IMR-90 (cell line): Measurements from ENCODE around the gene NF1. TPM values are rescaled to one million over a fixed set of nuclear protein-coding genes. Genes with fewer than 3 reads are reported as not detected.

Experiments used
- ATAC-seq: fragments of 200-7000 bp; cut with Tn5 transposase; 2 replicates; pipeline ENCODE4 v1.9.1; 2020; ENCODE audit warnings: low read depth, mild to moderate bottlenecking, moderate library complexity
- BruUV-seq: library from RNA; stranded (reverse); fragments of 400-500 nt; replicated peaks from 2 replicates; lab custom pipeline; 2021; lab: Mats Ljungman, UMichigan
- CTCF ChIA-PET: fragments of 300-600 bp; formaldehyde crosslinking; extraction: SDS; loops from one replicate; lab custom pipeline; 2021; ENCODE audit warnings: antibody characterized with exemption; lab: Yijun Ruan, JAX
- POLR2A ChIA-PET: fragments of 300-600 bp; sonication (Branson Sonifier 250); formaldehyde crosslinking; loops from one replicate; lab custom pipeline; 2022; ENCODE audit warnings: antibody characterized with exemption; ENCODE audit not compliant: unreplicated experiment; lab: Charles Lee
- DNase-seq: peaks from one replicate; pipeline ENCODE4 v3.0.0; 2013
- H2AFZ ChIP-seq: replicated peaks from 2 replicates; pipeline ENCODE3; 2013; ENCODE audit warnings: low read length, mild to moderate bottlenecking; ENCODE audit not compliant: poor library complexity
- H2AK5ac ChIP-seq: 2 replicates; pipeline ENCODE4 v1.6.1; 2013; ENCODE audit warnings: low read depth, low read length, inconsistent platforms
- H2AK9ac ChIP-seq: replicated peaks from 2 replicates; pipeline ENCODE3; 2013; ENCODE audit warnings: mild to moderate bottlenecking, low read depth, low read length, moderate library complexity; ENCODE audit not compliant: poor library complexity
- H2BK120ac ChIP-seq: 2 replicates; pipeline ENCODE4 v1.6.1; 2013; ENCODE audit warnings: low read depth, low read length, inconsistent platforms
- H2BK15ac ChIP-seq: 3 replicates; pipeline ENCODE4 v1.6.1; 2013; ENCODE audit warnings: low read depth, low read length, inconsistent platforms
- H2BK20ac ChIP-seq: 2 replicates; pipeline ENCODE4 v1.6.1; 2013; ENCODE audit warnings: low read depth, mild to moderate bottlenecking, inconsistent platforms, low read length, moderate library complexity
- H2BK5ac ChIP-seq: 2 replicates; pipeline ENCODE4 v1.6.1; 2013; ENCODE audit warnings: mild to moderate bottlenecking, low read depth, low read length, inconsistent platforms; ENCODE audit not compliant: poor library complexity, severe bottlenecking
- H3K14ac ChIP-seq: replicated peaks from 2 replicates; pipeline ENCODE4 v1.6.1; 2013; ENCODE audit warnings: low read depth, low read length, inconsistent platforms
- H3K18ac ChIP-seq: 2 replicates; pipeline ENCODE4 v1.6.1; 2013; ENCODE audit warnings: low read depth, low read length, control low read depth
- H3K23ac ChIP-seq: 2 replicates; pipeline ENCODE4 v1.6.1; 2013; ENCODE audit warnings: low read depth, low read length, inconsistent platforms
- H3K27ac ChIP-seq: 2 replicates; pipeline ENCODE4 v1.5.1; 2013; ENCODE audit warnings: mild to moderate bottlenecking, control low read depth, low read length; ENCODE audit not compliant: insufficient read depth
- H3K27me3 ChIP-seq: 2 replicates; pipeline ENCODE4 v1.6.1; 2013; ENCODE audit warnings: low read length; ENCODE audit not compliant: control insufficient read depth, insufficient read depth
- H3K36me3 ChIP-seq: 2 replicates; pipeline ENCODE4 v1.6.1; 2013; ENCODE audit warnings: low read length, mixed read lengths; ENCODE audit not compliant: control insufficient read depth, insufficient read depth
- H3K4ac ChIP-seq: 2 replicates; pipeline ENCODE4 v1.6.1; 2013; ENCODE audit warnings: low read depth, low read length, inconsistent platforms
- H3K4me1 ChIP-seq: 2 replicates; pipeline ENCODE4 v1.6.1; 2013; ENCODE audit warnings: low read length, mixed read lengths; ENCODE audit not compliant: control insufficient read depth, insufficient read depth
- H3K4me2 ChIP-seq: 2 replicates; pipeline ENCODE4 v1.6.1; 2013; ENCODE audit warnings: low read depth, mild to moderate bottlenecking, control low read depth, low read length, moderate library complexity
- H3K4me3 ChIP-seq: 2 replicates; pipeline ENCODE4 v1.5.1; 2013; ENCODE audit warnings: low read depth, mild to moderate bottlenecking, control low read depth, low read length, moderate library complexity; ENCODE audit not compliant: insufficient read depth
- H3K56ac ChIP-seq: 2 replicates; pipeline ENCODE4 v1.6.1; 2013; ENCODE audit warnings: low read length, inconsistent platforms; ENCODE audit not compliant: insufficient read depth; ENCODE audit errors: extremely low read depth
- H3K79me1 ChIP-seq, 2 experiments: 2 replicates each; pipeline ENCODE4 v1.6.1; 2013; ENCODE audit warnings: low read length in 2 of 2, inconsistent platforms in 1 of 2, low read depth in 1 of 2
- H3K9ac ChIP-seq: 2 replicates; pipeline ENCODE4 v1.6.1; 2013; ENCODE audit warnings: low read depth, low read length, control low read depth
- H3K9me1 ChIP-seq: 2 replicates; pipeline ENCODE4 v1.6.1; 2013; ENCODE audit warnings: low read length, inconsistent platforms; ENCODE audit not compliant: insufficient read depth
- H3K9me3 ChIP-seq: 2 replicates; pipeline ENCODE4 v1.6.1; 2013; ENCODE audit warnings: low read length; ENCODE audit not compliant: control insufficient read depth, insufficient read depth
- H4K20me1 ChIP-seq: 2 replicates; pipeline ENCODE4 v1.6.1; 2013; ENCODE audit warnings: low read length, inconsistent platforms; ENCODE audit not compliant: insufficient read depth
- H4K5ac ChIP-seq: 2 replicates; pipeline ENCODE4 v1.6.1; 2013; ENCODE audit warnings: mild to moderate bottlenecking, low read depth, low read length, control low read depth
- H4K8ac ChIP-seq, 2 experiments: 2 replicates each; pipeline ENCODE4 v1.6.1; 2013; ENCODE audit warnings: low read depth in 2 of 2, low read length in 2 of 2, control low read depth in 1 of 2, inconsistent platforms in 1 of 2
- H4K91ac ChIP-seq: 2 replicates; pipeline ENCODE4 v1.6.1; 2013; ENCODE audit warnings: low read depth, low read length, inconsistent platforms; ENCODE audit not compliant: insufficient read depth
- BHLHE40 ChIP-seq: fragments of 150-350 bp; IDR thresholded peaks from 2 replicates; pipeline ENCODE4 v1.6.1; 2016; ENCODE audit warnings: mild to moderate bottlenecking, low read depth, low read length
- CEBPB ChIP-seq: IDR thresholded peaks from 2 replicates; pipeline ENCODE4 v1.6.1; 2012; ENCODE audit warnings: low read depth, low read length, improper control_type of control experiment
- CHD1 ChIP-seq: IDR thresholded peaks from 2 replicates; pipeline ENCODE4 v1.6.1; 2012; ENCODE audit warnings: low read depth, low read length, improper control_type of control experiment
- FOS ChIP-seq: fragments of 150-350 bp; IDR thresholded peaks from 2 replicates; pipeline ENCODE4 v1.6.1; 2016; ENCODE audit warnings: low read depth, low read length
- MAFK ChIP-seq: IDR thresholded peaks from 2 replicates; pipeline ENCODE4 v1.6.1; 2012; ENCODE audit warnings: low read depth, low read length, improper control_type of control experiment
- MAZ ChIP-seq: IDR thresholded peaks from 2 replicates; pipeline ENCODE4 v1.6.1; 2012; ENCODE audit warnings: low read depth, mild to moderate bottlenecking, low read length, improper control_type of control experiment, moderate library complexity, borderline replicate concordance
- MXI1 ChIP-seq: IDR thresholded peaks from 2 replicates; pipeline ENCODE4 v1.6.1; 2012; ENCODE audit warnings: low read depth, mild to moderate bottlenecking, low read length, moderate library complexity, borderline replicate concordance
- NFE2L2 ChIP-seq: fragments of 150-350 bp; IDR thresholded peaks from 2 replicates; pipeline ENCODE4 v1.6.1; 2016; ENCODE audit warnings: low read depth, mild to moderate bottlenecking, low read length
- POLR2A ChIP-seq: IDR thresholded peaks from 2 replicates; pipeline ENCODE4 v1.6.1; 2012; ENCODE audit warnings: mild to moderate bottlenecking, low read depth, low read length
- RAD21 ChIP-seq: IDR thresholded peaks from 2 replicates; pipeline ENCODE4 v1.6.1; 2012; ENCODE audit warnings: low read length, improper control_type of control experiment
- RCOR1 ChIP-seq: IDR thresholded peaks from 2 replicates; pipeline ENCODE4 v1.6.1; 2012; ENCODE audit warnings: mild to moderate bottlenecking, low read length, improper control_type of control experiment; ENCODE audit not compliant: insufficient replicate concordance
- RFX5 ChIP-seq: IDR thresholded peaks from 2 replicates; pipeline ENCODE4 v1.8.0; 2012; ENCODE audit warnings: low read depth, mild to moderate bottlenecking, low read length, moderate library complexity
- SMC3 ChIP-seq: fragments of 150-350 bp; IDR thresholded peaks from 2 replicates; pipeline ENCODE4 v1.6.1; 2016; ENCODE audit warnings: low read depth, mild to moderate bottlenecking, antibody characterized with exemption, low read length, moderate library complexity
- WGBS, 2 experiments: methylation state at CpG; one replicate each; pipeline versions ENCODE4 v1.1.5 to v1.1.7; 2013; ENCODE audit warnings: missing lambda C conversion rate in 2 of 2; ENCODE audit not compliant: insufficient read length in 1 of 2; ENCODE audit errors: extremely low coverage in 2 of 2; 5-methylcytosine and 5-hydroxymethylcytosine counted together
- dilution Hi-C: fragments of 300-500 bp; cut with HindIII; formaldehyde crosslinking; loops from one replicate; pipeline ENCODE4 v1.14.3; 2018; ENCODE audit warnings: low sequenced_read_pairs; ENCODE audit not compliant: unreplicated experiment
- in situ Hi-C: fragments of 300-500 bp; cut with MboI; formaldehyde crosslinking; loops from 3 replicates; pipeline ENCODE4 v1.14.3; 2019; ENCODE audit warnings: low sequenced_read_pairs, inconsistent platforms, mixed read lengths
- intact Hi-C: fragments of 100-400 bp; cut with micrococcal nuclease; formaldehyde crosslinking; loops from 2 replicates; pipeline ENCODE4 v1.10.0; 2022
- polyA plus RNA-seq, 3 experiments: library from polyadenylated mRNA; depleted of rRNA; stranded (reverse); fragments of >200 nt; gene quantifications; 2 replicates each; pipeline ENCODE4 v1.2.3, GENCODE V29; 2012; ENCODE audit warnings: low replicate concordance in 1 of 3
- total RNA-seq: library from RNA; depleted of rRNA; stranded (reverse); fragments of >200 nt; gene quantifications from 2 replicates; pipeline ENCODE4 v1.2.3, GENCODE V29; 2012
- TF ChIP-seq, protein P1 (sequence below): conservative IDR thresholded peaks from 2 replicates; pipeline ENCODE4 v1.5.1; 2012; ENCODE audit warnings: mild to moderate bottlenecking, low read depth, low read length, improper control_type of control experiment
- TF ChIP-seq, protein P2 (sequence below): fragments of 150-350 bp; IDR thresholded peaks from 2 replicates; pipeline ENCODE4 v1.6.1; 2016; ENCODE audit warnings: low read depth, mild to moderate bottlenecking, low read length, moderate library complexity, borderline replicate concordance
- TF ChIP-seq, protein P3 (sequence below): fragments of 150-350 bp; IDR thresholded peaks from 2 replicates; pipeline ENCODE4 v1.6.1; 2017; ENCODE audit warnings: mild to moderate bottlenecking, antibody characterized with exemption, low read length, low read depth

NF1 gene
- total and polyA plus RNA-seq, 2 of the 4 experiments (the other 2 are of a cell fraction): 17.9 to 48.6 TPM

DNA sequence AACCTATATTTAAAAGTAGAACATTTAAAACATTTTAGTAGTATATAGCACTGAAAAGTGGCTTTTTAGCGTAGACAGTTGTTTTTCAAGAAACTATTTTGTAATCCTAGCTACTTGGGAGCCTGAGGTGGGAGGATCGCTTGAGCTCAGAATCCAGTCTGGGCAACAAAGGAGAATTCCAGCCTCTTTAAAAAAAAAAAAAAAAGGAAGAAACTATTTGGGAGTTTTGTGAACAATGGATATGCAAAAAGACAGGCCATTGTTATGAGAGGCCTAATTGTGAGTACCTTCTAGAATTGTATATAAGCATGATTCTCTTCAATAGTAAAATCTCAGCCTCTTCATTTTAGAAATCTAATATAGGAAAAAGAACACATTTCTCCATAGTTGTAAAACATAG, 184.6 kb downstream of the NF1 start:
- Histone ChIP-seq H3K27ac (no peak overlapping the region), H4K91ac (no peak overlapping the region), H3K36me3 (peaks cover 12% of the 10 kb centered on the region), H3K18ac (no peak overlapping the region), H2BK120ac (no peak overlapping the region), H4K5ac (no peak overlapping the region), H3K4ac (no peak overlapping the region), H2AFZ (no peak overlapping the region), H3K56ac (no peak overlapping the region), H3K4me3 (no peak overlapping the region), H3K79me1 (peaks cover 3 to 28% of the 10 kb centered on the region in 2 experiments; a peak in 3 of 4 replicates), H2BK20ac (no peak overlapping the region), H2BK5ac (no peak overlapping the region), H2AK9ac (no peak overlapping the region), H3K9ac (no peak overlapping the region), H3K9me1 (peaks cover 13% of the 10 kb centered on the region; the same call in 1 of the 2 replicates), H3K14ac (no peak overlapping the region), H3K4me2 (no peak overlapping the region), H4K20me1 (no peaks in the 10 kb centered on the region), H3K9me3 (no peaks in the 10 kb centered on the region), H3K4me1 (no peaks in the 10 kb centered on the region), H2AK5ac (no peak overlapping the region), H3K23ac (no peak overlapping the region), H3K27me3 (no peaks in the 10 kb centered on the region), H4K8ac (no peak overlapping the region), H2BK15ac (no peak overlapping the region)
- POLR2A ChIA-PET: interaction anchor here (0.6 kb wide), 1 partner anchor 206 kb away, joined by 19 read pairs; no protein-coding TSS in a partner anchor
- WGBS, 2 experiments: no CpG with 5 or more reads among the region's 2 CpGs
- no TSS peak for BruUV-seq
- dilution Hi-C loops (no loop called here), intact Hi-C loops (no loop called here), in situ Hi-C loops (no loop called here)
- TF ChIP-seq CEBPB: no peak
- no peak for TF ChIP-seq NFE2L2
- no peak for TF ChIP-seq MXI1
- no peak for TF ChIP-seq BHLHE40
- TF ChIP-seq RCOR1: no peak
- TF ChIP-seq FOS: no peak
- TF ChIP-seq MAZ: no peak
- no peak for TF ChIP-seq CHD1
- TF ChIP-seq, protein P1, sequence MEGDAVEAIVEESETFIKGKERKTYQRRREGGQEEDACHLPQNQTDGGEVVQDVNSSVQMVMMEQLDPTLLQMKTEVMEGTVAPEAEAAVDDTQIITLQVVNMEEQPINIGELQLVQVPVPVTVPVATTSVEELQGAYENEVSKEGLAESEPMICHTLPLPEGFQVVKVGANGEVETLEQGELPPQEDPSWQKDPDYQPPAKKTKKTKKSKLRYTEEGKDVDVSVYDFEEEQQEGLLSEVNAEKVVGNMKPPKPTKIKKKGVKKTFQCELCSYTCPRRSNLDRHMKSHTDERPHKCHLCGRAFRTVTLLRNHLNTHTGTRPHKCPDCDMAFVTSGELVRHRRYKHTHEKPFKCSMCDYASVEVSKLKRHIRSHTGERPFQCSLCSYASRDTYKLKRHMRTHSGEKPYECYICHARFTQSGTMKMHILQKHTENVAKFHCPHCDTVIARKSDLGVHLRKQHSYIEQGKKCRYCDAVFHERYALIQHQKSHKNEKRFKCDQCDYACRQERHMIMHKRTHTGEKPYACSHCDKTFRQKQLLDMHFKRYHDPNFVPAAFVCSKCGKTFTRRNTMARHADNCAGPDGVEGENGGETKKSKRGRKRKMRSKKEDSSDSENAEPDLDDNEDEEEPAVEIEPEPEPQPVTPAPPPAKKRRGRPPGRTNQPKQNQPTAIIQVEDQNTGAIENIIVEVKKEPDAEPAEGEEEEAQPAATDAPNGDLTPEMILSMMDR: no peak
- TF ChIP-seq MAFK: no peak
- no peak for TF ChIP-seq POLR2A
- TF ChIP-seq, protein P2, sequence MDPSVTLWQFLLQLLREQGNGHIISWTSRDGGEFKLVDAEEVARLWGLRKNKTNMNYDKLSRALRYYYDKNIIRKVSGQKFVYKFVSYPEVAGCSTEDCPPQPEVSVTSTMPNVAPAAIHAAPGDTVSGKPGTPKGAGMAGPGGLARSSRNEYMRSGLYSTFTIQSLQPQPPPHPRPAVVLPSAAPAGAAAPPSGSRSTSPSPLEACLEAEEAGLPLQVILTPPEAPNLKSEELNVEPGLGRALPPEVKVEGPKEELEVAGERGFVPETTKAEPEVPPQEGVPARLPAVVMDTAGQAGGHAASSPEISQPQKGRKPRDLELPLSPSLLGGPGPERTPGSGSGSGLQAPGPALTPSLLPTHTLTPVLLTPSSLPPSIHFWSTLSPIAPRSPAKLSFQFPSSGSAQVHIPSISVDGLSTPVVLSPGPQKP: no peak
- no peak for TF ChIP-seq RAD21
- no peak for TF ChIP-seq RFX5
- TF ChIP-seq, protein P3, sequence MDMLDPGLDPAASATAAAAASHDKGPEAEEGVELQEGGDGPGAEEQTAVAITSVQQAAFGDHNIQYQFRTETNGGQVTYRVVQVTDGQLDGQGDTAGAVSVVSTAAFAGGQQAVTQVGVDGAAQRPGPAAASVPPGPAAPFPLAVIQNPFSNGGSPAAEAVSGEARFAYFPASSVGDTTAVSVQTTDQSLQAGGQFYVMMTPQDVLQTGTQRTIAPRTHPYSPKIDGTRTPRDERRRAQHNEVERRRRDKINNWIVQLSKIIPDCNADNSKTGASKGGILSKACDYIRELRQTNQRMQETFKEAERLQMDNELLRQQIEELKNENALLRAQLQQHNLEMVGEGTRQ: no peak
- TF ChIP-seq SMC3: no peak
- DNase-seq (no peak), ATAC-seq (no peak)
- CTCF ChIA-PET: no interaction called here
